Measurements from ENCODE around the gene SLC5A3.

SLC5A3 gene

GRCh38 chr21:34072145-34073031 is 990 bp upstream of the SLC5A3 start:
- no peak for DNase-seq

GRCh38 chr21:34073749-34074282 is 438 bp downstream of the SLC5A3 start:
- DNase-seq: peak; percentile 51

GRCh38 chr21:34074283-34075090 is 1.1 kb downstream of the SLC5A3 start:
- DNase-seq: no peak

GRCh38 chr21:34075091-34075425 is 1.7 kb downstream of the SLC5A3 start:
- no peak for DNase-seq

GRCh38 chr21:34075760-34076660 is 2.6 kb downstream of the SLC5A3 start:
- no peak for DNase-seq

GRCh38 chr21:34076835-34077234 is 3.5 kb downstream of the SLC5A3 start:
- DNase-seq: no peak

GRCh38 chr21:34077888-34078287 is 4.5 kb downstream of the SLC5A3 start:
- DNase-seq: peak; percentile 41

GRCh38 chr21:34078915-34079314 is 5.5 kb downstream of the SLC5A3 start:
- DNase-seq: no peak

GRCh38 chr21:34080710-34081109 is 7.3 kb downstream of the SLC5A3 start:
- no peak for DNase-seq

- DNase-seq: no peak
These were observed 9.4 kb downstream of the SLC5A3 start for GRCh38 chr21:34082769-34083168.

- DNase-seq: no peak
These were observed 10.0 kb downstream of the SLC5A3 start for GRCh38 chr21:34083357-34083756.

- DNase-seq: no peak
These were observed 11.8 kb downstream of the SLC5A3 start for GRCh38 chr21:34085129-34085528.

- peak; percentile 72 for DNase-seq
These were observed 13.5 kb downstream of the SLC5A3 start for GRCh38 chr21:34086887-34087306.

GRCh38 chr21:34088752-34089151 is 15.4 kb downstream of the SLC5A3 start:
- no peak for DNase-seq

- DNase-seq: no peak
These were observed 17.7 kb downstream of the SLC5A3 start for GRCh38 chr21:34091032-34091431.

GRCh38 chr21:34091607-34092006 is 18.2 kb downstream of the SLC5A3 start:
- DNase-seq: no peak

- no peak for DNase-seq
These were observed 19.0 kb downstream of the SLC5A3 start for GRCh38 chr21:34092262-34092921.

GRCh38 chr21:34093083-34093482 is 19.7 kb downstream of the SLC5A3 start:
- no peak for DNase-seq

GRCh38 chr21:34094949-34095348 is 21.6 kb downstream of the SLC5A3 start:
- no peak for DNase-seq

- DNase-seq: no peak
These were observed 24.1 kb downstream of the SLC5A3 start for GRCh38 chr21:34097442-34097841.

GRCh38 chr21:34100337-34100736 is 27.0 kb downstream of the SLC5A3 start:
- no peak for DNase-seq

GRCh38 chr21:34100790-34101189 is 27.4 kb downstream of the SLC5A3 start:
- DNase-seq: no peak
